Hematopoietic multipotent progenitor cell treated with erythropoietin and hydrocortisone succinate and interleukin-3 and kit ligand, for 15 days (in vitro differentiated cells): Measurements from ENCODE around the gene CAPN15.
"Not testable (repeated sequence)": the region's sequence is repeated elsewhere in the genome, so short reads cannot be mapped to it uniquely, and the experiment has no call there.

Experiments
- DNase-seq: peaks from one replicate; pipeline ENCODE4 v3.0.0-alpha.2; 2015; ENCODE audit warnings: low spot score

Gene CAPN15

GRCh38 chr16:592518-593306 is 65.2 kb downstream of the CAPN15 start:
- DNase-seq: no peak

- DNase-seq: no peak
These were observed 65.9 kb downstream of the CAPN15 start for GRCh38 chr16:593406-593805.

- DNase-seq: no peak
These were observed 66.3 kb downstream of the CAPN15 start for GRCh38 chr16:593807-594206.

GRCh38 chr16:595094-595528 is 67.6 kb downstream of the CAPN15 start:
- DNase-seq: no peak

- no peak for DNase-seq
These were observed 68.6 kb downstream of the CAPN15 start for GRCh38 chr16:595942-596735.

GRCh38 chr16:596736-597060 is 69.2 kb downstream of the CAPN15 start:
- no peak for DNase-seq

- DNase-seq: not testable (repeated sequence)
These were observed 70.1 kb downstream of the CAPN15 start for GRCh38 chr16:597655-598054.

- DNase-seq: no peak
These were observed 71.6 kb downstream of the CAPN15 start for GRCh38 chr16:598823-599739.

GRCh38 chr16:600781-601180 is 73.3 kb downstream of the CAPN15 start:
- DNase-seq: peak; percentile 24

GRCh38 chr16:603933-604332 is 76.4 kb downstream of the CAPN15 start:
- no peak for DNase-seq
